Ishikawa (cell line): ENCODE data around the gene ADGRG3.

Source experiments
- CEBPB ChIP-seq: IDR thresholded peaks from 2 replicates; pipeline ENCODE4 v1.6.1; 2012
- CREB1 ChIP-seq: IDR thresholded peaks from 2 replicates; pipeline ENCODE4 v1.6.1; 2012; ENCODE audit warnings: low read depth
- EGR1 ChIP-seq: IDR thresholded peaks from 2 replicates; pipeline ENCODE4 v1.6.1; 2012
- EP300 ChIP-seq: IDR thresholded peaks from 2 replicates; pipeline ENCODE4 v1.6.1; 2012; ENCODE audit warnings: borderline replicate concordance
- FOXM1 ChIP-seq: IDR thresholded peaks from 2 replicates; pipeline ENCODE4 v1.6.1; 2012; ENCODE audit warnings: low read depth, borderline replicate concordance
- NFIC ChIP-seq: IDR thresholded peaks from 2 replicates; pipeline ENCODE4 v1.6.1; 2012
- RAD21 ChIP-seq: IDR thresholded peaks from 2 replicates; pipeline ENCODE4 v1.6.1; 2012; ENCODE audit warnings: low read depth
- REST ChIP-seq: IDR thresholded peaks from 2 replicates; pipeline ENCODE4 v1.6.1; 2012; ENCODE audit warnings: low read depth, mild to moderate bottlenecking
- TAF1 ChIP-seq: IDR thresholded peaks from 2 replicates; pipeline ENCODE4 v1.6.1; 2012; ENCODE audit warnings: low read depth, mild to moderate bottlenecking
- TCF12 ChIP-seq: IDR thresholded peaks from 2 replicates; pipeline ENCODE4 v1.6.1; 2012; ENCODE audit warnings: low read depth
- TEAD4 ChIP-seq: IDR thresholded peaks from 2 replicates; pipeline ENCODE4 v1.6.1; 2012
- USF1 ChIP-seq: IDR thresholded peaks from 2 replicates; pipeline ENCODE4 v1.6.1; 2012
- YY1 ChIP-seq: IDR thresholded peaks from 2 replicates; pipeline ENCODE4 v1.6.1; 2012; ENCODE audit warnings: low read depth
- ZBTB7A ChIP-seq: IDR thresholded peaks from 2 replicates; pipeline ENCODE4 v1.6.1; 2012; ENCODE audit warnings: low read depth
- TF ChIP-seq, protein P1 (sequence below): IDR thresholded peaks from 2 replicates; pipeline ENCODE4 v1.6.1; 2012

Gene ADGRG3

DNA sequence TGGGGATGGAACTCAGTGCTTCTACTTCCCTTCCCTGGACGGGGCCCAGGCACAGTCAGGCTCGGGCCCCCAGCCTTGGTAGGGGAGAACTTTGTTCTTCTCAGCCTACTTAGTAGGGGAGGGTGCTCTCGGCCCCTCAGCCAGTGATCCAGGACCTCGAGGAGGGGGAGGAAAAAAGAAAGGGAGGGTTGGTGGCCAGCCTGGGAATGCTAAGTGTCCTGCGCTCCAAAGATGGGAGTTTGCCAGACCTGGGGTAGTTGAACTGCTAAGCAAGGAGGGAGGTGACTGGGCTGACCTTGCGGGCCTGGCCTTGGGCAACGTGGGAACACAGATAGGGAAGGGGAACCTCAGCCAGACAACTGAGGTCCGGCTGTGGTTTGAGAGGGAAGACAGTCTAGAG lies 27.5 kb upstream of the ADGRG3 start:
- no peak for TF ChIP-seq TCF12
- no peak for TF ChIP-seq ZBTB7A
- no peak for TF ChIP-seq TEAD4
- TF ChIP-seq EP300: no peak
- no peak for TF ChIP-seq TAF1
- TF ChIP-seq EGR1: no peak
- no peak for TF ChIP-seq CREB1
- no peak for TF ChIP-seq NFIC
- no peak for TF ChIP-seq CEBPB
- TF ChIP-seq YY1: no peak
- TF ChIP-seq, protein P1, sequence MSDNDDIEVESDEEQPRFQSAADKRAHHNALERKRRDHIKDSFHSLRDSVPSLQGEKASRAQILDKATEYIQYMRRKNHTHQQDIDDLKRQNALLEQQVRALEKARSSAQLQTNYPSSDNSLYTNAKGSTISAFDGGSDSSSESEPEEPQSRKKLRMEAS: no peak
- TF ChIP-seq REST: no peak
- TF ChIP-seq FOXM1: no peak

DNA sequence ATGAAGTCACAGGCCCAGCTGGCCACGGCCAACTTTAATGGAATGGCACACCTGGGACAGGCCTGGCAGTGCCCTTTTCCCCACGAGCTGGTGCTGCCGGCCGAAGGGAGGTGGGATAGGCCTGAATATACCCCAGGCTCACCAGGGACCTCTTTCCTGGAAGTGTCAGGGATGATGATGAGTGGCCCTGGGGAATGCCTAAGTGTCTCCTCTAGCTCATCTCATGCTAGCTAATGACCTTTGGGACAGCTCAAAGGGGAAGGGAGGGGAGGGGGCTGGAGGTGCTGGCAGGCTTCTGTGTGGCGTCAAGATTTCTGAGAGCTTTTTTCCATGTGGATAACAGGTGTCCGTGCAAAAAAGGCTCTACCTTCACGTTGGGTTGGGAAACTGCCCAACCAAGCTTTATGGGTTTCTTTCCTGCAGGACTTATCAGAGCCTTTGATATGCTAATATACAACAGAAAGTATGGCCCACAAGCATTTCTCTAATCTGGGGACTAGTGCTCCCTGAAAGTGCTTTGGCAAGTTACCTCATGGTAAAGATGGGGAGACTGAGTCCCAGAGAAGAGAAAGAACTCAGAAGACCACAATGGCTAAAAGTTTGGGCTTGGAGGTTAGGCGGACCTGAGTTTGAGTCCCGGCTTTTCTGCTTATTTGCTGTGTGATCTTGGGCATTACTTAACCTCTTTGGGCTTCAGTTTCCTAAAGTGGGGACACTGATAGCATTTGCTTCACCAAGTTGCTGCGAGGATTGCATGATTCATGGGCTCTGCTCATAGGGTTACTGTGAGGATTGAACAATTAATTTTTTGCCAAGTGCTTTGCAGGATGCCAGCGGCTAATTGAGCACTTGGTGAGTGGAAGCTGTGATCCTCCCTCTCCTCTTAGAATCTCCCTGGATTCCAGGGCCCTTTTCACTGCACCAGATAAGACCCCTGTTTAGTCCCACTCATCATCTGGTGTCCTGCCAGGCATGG lies 25.7 kb upstream of the ADGRG3 start:
- TF ChIP-seq TCF12 (no peak), ZBTB7A (no peak), NFIC (no peak), TAF1 (no peak), CREB1 (no peak), USF1 (no peak), EGR1 (no peak), TEAD4 (no peak), FOXM1 (no peak), EP300 (no peak), CEBPB (no peak), REST (no peak), YY1 (no peak), RAD21 (no peak)
- TF ChIP-seq, protein P1: no peak

GRCh38 chr16:57643147-57643874 lies 24.8 kb upstream of the ADGRG3 start:
- TF ChIP-seq YY1 (no peak), REST (no peak), EP300 (0 out of 2 replicates have a peak, but pooled peaks have one; percentile 32), EGR1 (no peak), USF1 (no peak), CEBPB (0 out of 2 replicates have a peak, but pooled peaks have one; percentile 29), NFIC (peak; percentile 50; the same call in 1 of the 2 replicates), ZBTB7A (0 out of 2 replicates have a peak, but pooled peaks have one; percentile 67), TCF12 (no peak; the same call in none of the 2 replicates), FOXM1 (no peak), TAF1 (no peak), CREB1 (no peak), RAD21 (no peak), TEAD4 (peak; percentile 54; the same call in 1 of the 2 replicates)
- TF ChIP-seq, protein P1: peak; percentile 34; the same call in 1 of the 2 replicates
